Stomach (tissue), 9 donors: ENCODE measurements around the gene BTBD19. TPM values are rescaled to one million over a fixed set of nuclear protein-coding genes. Genes with fewer than 3 reads are reported as not detected.
A peak's percentile ranks its signal among the peaks of the same experiment; 100 is the strongest.

Experiments
- DNase-seq, 2 donors: peaks; one replicate each; pipeline versions ENCODE4 v3.0.0 to v3.0.0-alpha.2; 2013 to 2019
- H3K27ac ChIP-seq, 5 donors: fragments of 200-600 bp in 4 of 5; sonication (generic) in 4 of 5; one replicate each; pipeline ENCODE4 v1.5.1; 2013 to 2019; ENCODE audit warnings: mild to moderate bottlenecking in 1 of 5, moderate library complexity in 1 of 5
- H3K27me3 ChIP-seq, 3 donors: fragments of 200-600 bp; sonication (generic); one replicate each; pipeline ENCODE4 v1.5.1; 2017 to 2019; ENCODE audit warnings: mixed run types in 1 of 3
- H3K36me3 ChIP-seq, 4 donors: fragments of 200-600 bp; sonication (generic); 1 replicate in 3 of 4; 2 replicates in 1 of 4; pipeline ENCODE4 v1.5.1; 2016 to 2019
- H3K4me1 ChIP-seq, 4 donors: fragments of 200-600 bp; sonication (generic); one replicate each; pipeline ENCODE4 v1.5.1; 2016 to 2019
- H3K4me3 ChIP-seq, 4 donors: fragments of 200-600 bp; sonication (generic) in 3 of 4; one replicate each; pipeline ENCODE4 v1.5.1; 2016 to 2019; ENCODE audit warnings: mild to moderate bottlenecking in 1 of 4
- H3K9me3 ChIP-seq, 4 donors: fragments of 200-600 bp; sonication (generic); one replicate each; pipeline ENCODE4 v1.5.1; 2016 to 2019
- EP300 ChIP-seq: sonication (generic); formaldehyde crosslinking; IDR thresholded peaks from one replicate; pipeline ENCODE4 v1.6.1; 2017; ENCODE audit warnings: antibody characterized with exemption
- POLR2A ChIP-seq, 4 donors: fragments of 450-650 bp; IDR thresholded peaks; one replicate each; pipeline ENCODE4 v1.6.1; 2016; ENCODE audit warnings: antibody characterized with exemption in 4 of 4, control low read depth in 2 of 4, mild to moderate bottlenecking in 1 of 4, moderate library complexity in 1 of 4
- POLR2AphosphoS5 ChIP-seq, 3 donors: sonication (generic); formaldehyde crosslinking; IDR thresholded peaks; one replicate each; pipeline ENCODE4 v1.6.1; 2016; ENCODE audit warnings: antibody characterized with exemption in 3 of 3
- WGBS, 5 donors: extraction: QIAGEN DNeasy Blood & Tissue Kit in 3 of 5; methylation state at CpG; one replicate each; pipeline versions ENCODE4 v1.1.5 to v1.1.7; 2013 to 2018; 5-methylcytosine and 5-hydroxymethylcytosine counted together
- intact Hi-C: fragments of 100-400 bp; cut with DNase I; formaldehyde crosslinking; loops from one replicate; pipeline ENCODE4 v1.15.1; 2023; ENCODE audit warnings: low total_unique reads
- polyA plus RNA-seq, 3 donors: library from polyadenylated mRNA; stranded (reverse); fragments of 200-250 nt; gene quantifications; one replicate each; pipeline ENCODE4 v1.2.3, GENCODE V29; 2013
- total RNA-seq, 5 donors: library from RNA; depleted of rRNA; stranded (reverse); fragments of >200 nt; gene quantifications; one replicate each; pipeline versions ENCODE4 v1.1.0 to v1.2.3, GENCODE V29; 2014 to 2016
- TF ChIP-seq, protein P1 (sequence below), 7 experiments: fragments of 450-650 bp in 4 of 7; fragments of 200-600 bp in 3 of 7; sonication (generic) in 3 of 7; IDR thresholded peaks; one replicate each; pipeline ENCODE4 v1.5.1; 2016 to 2019; ENCODE audit warnings: antibody characterized with exemption in 7 of 7, control low read depth in 2 of 7, mild to moderate bottlenecking in 1 of 7
- donor health status: healthy with polysubstance abuse.
- donor health status: Bipolar disorder and iron deficiency.
- donor health status: healthy.

The BTBD19 gene
- total and polyA plus RNA-seq, 8 donors = 0.89 to 4.1 (median 2.9) TPM; not detected in 2

DNA sequence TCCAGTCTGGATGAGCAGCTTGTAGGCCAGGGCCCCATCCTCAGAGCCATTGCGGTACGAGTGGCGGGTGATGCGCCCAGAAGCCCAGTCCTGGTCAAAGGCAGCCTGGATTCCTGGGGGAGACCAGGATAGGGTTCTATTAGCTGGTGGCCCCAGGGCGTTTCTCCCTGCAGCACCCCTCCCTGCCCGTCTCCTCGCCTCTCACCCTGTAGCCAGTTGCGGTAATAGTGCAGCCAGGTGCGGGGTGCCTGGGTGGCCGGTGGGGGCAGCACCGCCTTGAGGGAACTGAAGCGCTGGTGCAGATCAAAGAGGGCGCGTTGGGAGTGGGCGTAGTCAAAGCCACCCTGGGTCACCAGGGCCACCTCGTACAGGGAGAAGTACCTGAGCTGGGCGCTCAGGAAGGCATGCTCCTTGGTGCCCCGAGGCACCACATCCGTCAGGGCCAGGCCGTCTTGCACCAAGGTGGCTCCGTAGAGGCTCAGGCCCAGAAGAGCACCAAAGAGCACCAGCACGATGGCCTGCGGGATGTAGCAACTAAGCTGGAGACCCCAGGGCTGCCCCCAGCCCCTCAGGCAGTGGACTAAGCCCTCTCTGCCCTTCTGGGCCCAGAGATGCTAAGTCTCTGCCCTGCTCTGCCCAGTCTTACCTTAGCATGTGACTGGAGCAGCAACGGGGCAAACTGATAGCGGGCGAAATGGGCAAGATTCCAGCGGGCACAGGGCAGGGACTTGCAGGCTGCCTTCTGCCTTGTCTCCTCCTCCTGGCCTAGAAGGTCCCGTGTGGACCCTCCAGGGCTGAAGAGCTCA is 19.1 kb downstream of the BTBD19 start:
- WGBS, 5 donors = 77 to 89% (median 79%) methylated on average over 14 to 28 of the region's 28 CpGs
- Histone ChIP-seq H3K36me3 (no peaks in the 10 kb centered on the region), H3K27me3 (no peaks in the 10 kb centered on the region), H3K4me3 (no peak overlapping the region), H3K9me3 (no peaks in the 10 kb centered on the region), H3K27ac (peak overlapping the region in 2 of 5 donors; percentile 38 to 56), H3K4me1 (peaks cover 0 to 17% (median 3%) of the 10 kb centered on the region in 4 donors)
- intact Hi-C loops = no loop called here
- no peak for TF ChIP-seq POLR2AphosphoS5 (IDR thresholded peaks at IDR 0.05)
- no peak for TF ChIP-seq EP300
- TF ChIP-seq, protein P1, sequence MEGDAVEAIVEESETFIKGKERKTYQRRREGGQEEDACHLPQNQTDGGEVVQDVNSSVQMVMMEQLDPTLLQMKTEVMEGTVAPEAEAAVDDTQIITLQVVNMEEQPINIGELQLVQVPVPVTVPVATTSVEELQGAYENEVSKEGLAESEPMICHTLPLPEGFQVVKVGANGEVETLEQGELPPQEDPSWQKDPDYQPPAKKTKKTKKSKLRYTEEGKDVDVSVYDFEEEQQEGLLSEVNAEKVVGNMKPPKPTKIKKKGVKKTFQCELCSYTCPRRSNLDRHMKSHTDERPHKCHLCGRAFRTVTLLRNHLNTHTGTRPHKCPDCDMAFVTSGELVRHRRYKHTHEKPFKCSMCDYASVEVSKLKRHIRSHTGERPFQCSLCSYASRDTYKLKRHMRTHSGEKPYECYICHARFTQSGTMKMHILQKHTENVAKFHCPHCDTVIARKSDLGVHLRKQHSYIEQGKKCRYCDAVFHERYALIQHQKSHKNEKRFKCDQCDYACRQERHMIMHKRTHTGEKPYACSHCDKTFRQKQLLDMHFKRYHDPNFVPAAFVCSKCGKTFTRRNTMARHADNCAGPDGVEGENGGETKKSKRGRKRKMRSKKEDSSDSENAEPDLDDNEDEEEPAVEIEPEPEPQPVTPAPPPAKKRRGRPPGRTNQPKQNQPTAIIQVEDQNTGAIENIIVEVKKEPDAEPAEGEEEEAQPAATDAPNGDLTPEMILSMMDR (IDR thresholded peaks at IDR 0.05) = no peak
- TF ChIP-seq POLR2A (IDR thresholded peaks at IDR 0.05) = no peak
- peak in 1 of 2 donors; percentile 53 for DNase-seq

DNA sequence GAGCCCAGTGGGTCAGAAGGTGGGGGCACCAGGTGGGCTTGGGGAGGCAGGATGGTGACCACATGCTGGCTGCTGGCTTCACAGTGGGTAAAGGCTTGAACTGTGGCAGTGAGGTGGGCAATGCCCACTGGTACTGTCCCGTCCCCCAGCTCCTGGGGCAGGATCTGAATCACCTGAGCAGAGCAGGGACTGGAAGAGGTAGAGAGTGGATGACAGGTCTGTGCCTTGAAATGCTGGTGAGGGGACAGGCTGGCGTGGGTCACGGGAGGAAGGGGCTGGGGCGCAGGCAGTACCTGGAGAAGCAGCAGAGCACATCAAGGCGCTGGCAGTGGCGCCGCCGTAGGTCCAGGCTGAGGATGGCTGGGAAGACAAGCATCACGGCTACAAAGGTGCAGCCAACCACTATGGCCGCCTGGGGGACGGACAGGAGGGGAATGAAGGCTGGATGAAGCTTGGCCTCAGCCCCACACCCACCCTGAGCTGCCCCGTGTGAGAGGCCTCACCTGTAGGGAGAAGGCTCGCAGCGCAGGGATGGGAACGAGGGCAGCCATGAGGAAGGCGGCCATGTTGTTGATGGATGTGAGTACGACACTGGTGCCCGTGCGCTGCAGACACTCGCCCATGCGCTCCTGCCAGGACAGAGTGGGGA is 19.8 kb downstream of the BTBD19 start:
- intact Hi-C loops = no loop called here
- H3K36me3 ChIP-seq = no peaks in the 10 kb centered on the region
- peaks cover 0 to 17% (median 3%) of the 10 kb centered on the region in 4 donors for H3K4me1 ChIP-seq
- no peak overlapping the region for H3K4me3 ChIP-seq
- 91 to 96% (median 94%) methylated on average over 21 of the region's 21 CpGs for WGBS, 5 donors
- no peaks in the 10 kb centered on the region for H3K9me3 ChIP-seq
- H3K27ac ChIP-seq = no peak overlapping the region
- H3K27me3 ChIP-seq = no peaks in the 10 kb centered on the region
- DNase-seq = no peak
- TF ChIP-seq POLR2A (IDR thresholded peaks at IDR 0.05) (no peak), POLR2AphosphoS5 (IDR thresholded peaks at IDR 0.05) (no peak), EP300 (no peak)
- TF ChIP-seq, protein P1 (IDR thresholded peaks at IDR 0.05) = no peak

DNA sequence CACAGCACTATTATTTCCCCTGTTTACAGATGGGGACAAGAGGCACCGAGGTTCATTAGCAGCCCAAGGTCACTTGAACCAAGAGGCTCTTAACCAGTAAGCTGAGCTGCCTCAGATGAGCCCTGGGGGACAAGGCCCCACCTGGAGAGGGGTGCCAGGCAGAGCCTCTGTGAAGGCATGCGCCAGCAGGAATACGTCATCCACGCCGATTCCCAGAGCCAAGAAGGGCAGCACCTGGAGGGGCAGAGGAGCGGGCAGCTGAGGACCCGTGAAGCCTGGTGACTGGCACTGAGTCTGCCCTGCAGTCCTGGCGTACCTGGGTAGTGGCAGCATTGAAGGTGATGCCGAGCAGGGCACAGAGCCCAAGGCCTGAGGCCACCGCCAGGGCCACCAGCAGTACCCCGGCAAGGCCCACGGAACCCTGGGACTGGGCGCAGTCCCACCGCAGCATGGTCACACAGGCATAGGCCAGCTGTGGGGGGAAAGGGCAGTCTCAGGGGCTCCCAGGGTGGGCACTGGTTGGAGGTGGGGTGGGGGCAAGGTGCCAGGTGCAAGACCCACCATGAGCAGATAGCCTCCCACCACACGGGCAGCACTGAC is 20.6 kb downstream of the BTBD19 start:
- intact Hi-C loops = no loop called here
- no peak for TF ChIP-seq POLR2AphosphoS5 (IDR thresholded peaks at IDR 0.05)
- no peak for TF ChIP-seq EP300
- no peak for TF ChIP-seq POLR2A (IDR thresholded peaks at IDR 0.05)
- TF ChIP-seq, protein P1 (IDR thresholded peaks at IDR 0.05) = no peak
- 92 to 97% (median 95%) methylated on average over 10 to 15 of the region's 15 CpGs for WGBS, 5 donors

More for the DNA sequence above, 20.6 kb downstream of the BTBD19 start:
- H3K4me3 ChIP-seq = no peak overlapping the region
- H3K4me1 ChIP-seq = peaks cover 0 to 17% (median 3%) of the 10 kb centered on the region in 4 donors
- no peak for DNase-seq
- H3K27me3 ChIP-seq = no peaks in the 10 kb centered on the region
- no peak overlapping the region for H3K27ac ChIP-seq
- no peaks in the 10 kb centered on the region for H3K36me3 ChIP-seq
- no peaks in the 10 kb centered on the region for H3K9me3 ChIP-seq
